ENCODE data around the gene CNOT1. TPM values are rescaled to one million over a fixed set of nuclear protein-coding genes. Genes with fewer than 3 reads are reported as not detected.

Gene CNOT1
- total RNA-seq, 1 experiment from 2014 or later, result 230 TPM

- Histone ChIP-seq H3K36me3 (ENCODE audit: control insufficient read depth in 1 of 2, insufficient read depth in 2 of 2, low read length in 2 of 2) (no peaks in the 10 kb centered on the region), H3K27me3 (ENCODE audit: insufficient read depth, low read length) (no peaks in the 10 kb centered on the region), H3K4me2 (ENCODE audit: low read length) (no peak overlapping the region), H3K9me2 (ENCODE audit: insufficient read depth) (no peaks in the 10 kb centered on the region), H3K79me2 (ENCODE audit: insufficient read depth, low read length) (no peaks in the 10 kb centered on the region), H3K9me3 (ENCODE audit: control insufficient read depth in 1 of 2, insufficient read depth in 1 of 2, low read depth in 1 of 2, low read length in 2 of 2) (no peaks in the 10 kb centered on the region), H3K27ac (ENCODE audit: low read depth, low read length) (no peak overlapping the region), H3K9ac (ENCODE audit: low read length) (no peak overlapping the region), H3K4me1 (ENCODE audit: control insufficient read depth in 1 of 2, insufficient read depth in 2 of 2, low read length in 2 of 2) (peaks cover 8 to 14% of the 10 kb centered on the region in 2 experiments; a peak in 3 of 4 replicates), H3K4me3 (replicated peaks in 1 of 2; ENCODE audit: low read depth in 1 of 2, low read length in 2 of 2) (no peak overlapping the region), H2AFZ (ENCODE audit: low read depth, low read length, poor library complexity, severe bottlenecking) (no peak overlapping the region), H4K20me1 (ENCODE audit: insufficient read depth) (no peaks in the 10 kb centered on the region)
- POLR2A ChIA-PET, result no interaction called here
- no peak for DNase-seq (ENCODE audit: low read depth, low spot score)
- intact Hi-C loops (cut with micrococcal nuclease), result loop anchor here (10.0 kb wide), 1 partner anchor 302 kb away; no protein-coding TSS in a partner anchor
- TF ChIP-seq JUND (IDR thresholded peaks at IDR 0.05), result no peak
- TF ChIP-seq RAD21 (IDR thresholded peaks at IDR 0.05; ENCODE audit: low read depth), result no peak
- TF ChIP-seq SP1 (IDR thresholded peaks at IDR 0.05; ENCODE audit: low read depth), result no peak
- TF ChIP-seq TCF7L2 (IDR thresholded peaks at IDR 0.05; ENCODE audit: borderline replicate concordance, extremely low read depth, insufficient read depth, insufficient read length), result no peak
- no peak for TF ChIP-seq POLR2AphosphoS5 (IDR thresholded peaks at IDR 0.05; ENCODE audit: low read depth, low read length)
- no peak for TF ChIP-seq EGR1 (IDR thresholded peaks at IDR 0.05; ENCODE audit: low read depth)
- TF ChIP-seq YY1 (IDR thresholded peaks at IDR 0.05; ENCODE audit: extremely low read depth, insufficient replicate concordance, low read depth, low read length), result no peak
- TF ChIP-seq MAX (IDR thresholded peaks at IDR 0.05), result no peak
- no peak for TF ChIP-seq REST (IDR thresholded peaks at IDR 0.05; ENCODE audit: low read depth)
- TF ChIP-seq EZH2phosphoT487 (IDR thresholded peaks at IDR 0.05; ENCODE audit: borderline replicate concordance), result no peak
- TF ChIP-seq POLR2A (IDR thresholded peaks at IDR 0.05; ENCODE audit: borderline replicate concordance, extremely low read depth, insufficient read depth, insufficient read length), result no peak
- no peak for TF ChIP-seq ZFX (IDR thresholded peaks at IDR 0.05)
- TF ChIP-seq EZH2 (IDR thresholded peaks at IDR 0.05), result no peak
- TF ChIP-seq ATF3 (IDR thresholded peaks at IDR 0.05), result no peak
- RAD21 ChIA-PET (ENCODE audit: low non-redundant PET in 1 of 2, low total read pairs in 2 of 2, uncharacterized antibody in 2 of 2, unreplicated experiment in 2 of 2), result no interaction called here
- no TSS peak for BruUV-seq (replicated peaks)
- ATAC-seq, result no peak
- CTCF ChIA-PET, result no interaction called here
Measured at GRCh38 chr16:58636466-58636865, 6.8 kb upstream of the CNOT1 start.

Data from HCT116 (cell line).